WTC11 (cell line): ENCODE data around the gene TTC7B.

Experiments used
- ATF1 ChIP-seq: sonication (generic); formaldehyde crosslinking; IDR thresholded peaks from 2 replicates; pipeline ENCODE4 v1.8.1; 2023; ENCODE audit warnings: mild to moderate bottlenecking, moderate library complexity, missing genetic modification reagents
- CREB1 ChIP-seq: sonication (generic); formaldehyde crosslinking; IDR thresholded peaks from 2 replicates; pipeline ENCODE4 v1.8.0; 2023; ENCODE audit warnings: mild to moderate bottlenecking, missing genetic modification reagents
- CTCF ChIP-seq: fragments of 200-600 bp; IDR thresholded peaks from 2 replicates; pipeline ENCODE4 v1.8.0; 2022; ENCODE audit warnings: antibody characterized with exemption
- MYBL2 ChIP-seq: sonication (generic); formaldehyde crosslinking; IDR thresholded peaks from 2 replicates; pipeline ENCODE4 v1.8.1; 2023; ENCODE audit warnings: mild to moderate bottlenecking, moderate library complexity, missing genetic modification reagents
- SP1 ChIP-seq: sonication (generic); formaldehyde crosslinking; conservative IDR thresholded peaks from 2 replicates; pipeline ENCODE4 v1.8.1; 2022; ENCODE audit warnings: missing genetic modification reagents
- TEAD1 ChIP-seq: sonication (generic); formaldehyde crosslinking; IDR thresholded peaks from 2 replicates; pipeline ENCODE4 v1.8.0; 2022; ENCODE audit warnings: mild to moderate bottlenecking, missing genetic modification reagents
- TEAD4 ChIP-seq: sonication (generic); formaldehyde crosslinking; IDR thresholded peaks from 2 replicates; pipeline ENCODE4 v1.8.0; 2022; ENCODE audit warnings: mild to moderate bottlenecking, missing genetic modification reagents
- TF ChIP-seq, protein P1 (sequence below): sonication (generic); formaldehyde crosslinking; IDR thresholded peaks from 2 replicates; pipeline ENCODE4 v1.8.1; 2022; ENCODE audit warnings: missing genetic modification reagents, borderline replicate concordance
- TF ChIP-seq, protein P2 (sequence below): sonication (generic); formaldehyde crosslinking; IDR thresholded peaks from 2 replicates; pipeline ENCODE4 v1.8.1; 2023; ENCODE audit warnings: mild to moderate bottlenecking, missing genetic modification reagents, borderline replicate concordance

GRCh38 chr14:90732718-90733117 lies 83.5 kb downstream of the TTC7B start:
- TF ChIP-seq MYBL2 (CRISPR knock-in tag) (no peak), CREB1 (CRISPR knock-in tag) (no peak), TEAD4 (CRISPR knock-in tag) (no peak), ATF1 (CRISPR knock-in tag) (no peak), CTCF (no peak), SP1 (CRISPR knock-in tag) (no peak), TEAD1 (no peak)
- TF ChIP-seq, protein P1, sequence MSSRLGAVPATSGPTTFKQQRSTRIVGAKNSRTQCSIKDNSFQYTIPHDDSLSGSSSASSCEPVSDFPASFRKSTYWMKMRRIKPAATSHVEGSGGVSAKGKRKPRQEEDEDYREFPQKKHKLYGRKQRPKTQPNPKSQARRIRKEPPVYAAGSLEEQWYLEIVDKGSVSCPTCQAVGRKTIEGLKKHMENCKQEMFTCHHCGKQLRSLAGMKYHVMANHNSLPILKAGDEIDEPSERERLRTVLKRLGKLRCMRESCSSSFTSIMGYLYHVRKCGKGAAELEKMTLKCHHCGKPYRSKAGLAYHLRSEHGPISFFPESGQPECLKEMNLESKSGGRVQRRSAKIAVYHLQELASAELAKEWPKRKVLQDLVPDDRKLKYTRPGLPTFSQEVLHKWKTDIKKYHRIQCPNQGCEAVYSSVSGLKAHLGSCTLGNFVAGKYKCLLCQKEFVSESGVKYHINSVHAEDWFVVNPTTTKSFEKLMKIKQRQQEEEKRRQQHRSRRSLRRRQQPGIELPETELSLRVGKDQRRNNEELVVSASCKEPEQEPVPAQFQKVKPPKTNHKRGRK (CRISPR knock-in tag) = no peak
- TF ChIP-seq, protein P2, sequence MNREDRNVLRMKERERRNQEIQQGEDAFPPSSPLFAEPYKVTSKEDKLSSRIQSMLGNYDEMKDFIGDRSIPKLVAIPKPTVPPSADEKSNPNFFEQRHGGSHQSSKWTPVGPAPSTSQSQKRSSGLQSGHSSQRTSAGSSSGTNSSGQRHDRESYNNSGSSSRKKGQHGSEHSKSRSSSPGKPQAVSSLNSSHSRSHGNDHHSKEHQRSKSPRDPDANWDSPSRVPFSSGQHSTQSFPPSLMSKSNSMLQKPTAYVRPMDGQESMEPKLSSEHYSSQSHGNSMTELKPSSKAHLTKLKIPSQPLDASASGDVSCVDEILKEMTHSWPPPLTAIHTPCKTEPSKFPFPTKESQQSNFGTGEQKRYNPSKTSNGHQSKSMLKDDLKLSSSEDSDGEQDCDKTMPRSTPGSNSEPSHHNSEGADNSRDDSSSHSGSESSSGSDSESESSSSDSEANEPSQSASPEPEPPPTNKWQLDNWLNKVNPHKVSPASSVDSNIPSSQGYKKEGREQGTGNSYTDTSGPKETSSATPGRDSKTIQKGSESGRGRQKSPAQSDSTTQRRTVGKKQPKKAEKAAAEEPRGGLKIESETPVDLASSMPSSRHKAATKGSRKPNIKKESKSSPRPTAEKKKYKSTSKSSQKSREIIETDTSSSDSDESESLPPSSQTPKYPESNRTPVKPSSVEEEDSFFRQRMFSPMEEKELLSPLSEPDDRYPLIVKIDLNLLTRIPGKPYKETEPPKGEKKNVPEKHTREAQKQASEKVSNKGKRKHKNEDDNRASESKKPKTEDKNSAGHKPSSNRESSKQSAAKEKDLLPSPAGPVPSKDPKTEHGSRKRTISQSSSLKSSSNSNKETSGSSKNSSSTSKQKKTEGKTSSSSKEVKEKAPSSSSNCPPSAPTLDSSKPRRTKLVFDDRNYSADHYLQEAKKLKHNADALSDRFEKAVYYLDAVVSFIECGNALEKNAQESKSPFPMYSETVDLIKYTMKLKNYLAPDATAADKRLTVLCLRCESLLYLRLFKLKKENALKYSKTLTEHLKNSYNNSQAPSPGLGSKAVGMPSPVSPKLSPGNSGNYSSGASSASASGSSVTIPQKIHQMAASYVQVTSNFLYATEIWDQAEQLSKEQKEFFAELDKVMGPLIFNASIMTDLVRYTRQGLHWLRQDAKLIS (CRISPR knock-in tag) = no peak
